Astrocyte of the cerebellum (primary cell): Measurements from ENCODE around the gene RNASEH1.
A peak's percentile ranks its signal among the peaks of the same experiment; 100 is the strongest.

Experiments used
- DNase-seq: peaks from one replicate; pipeline ENCODE4 v3.0.0-alpha.2; 2011; ENCODE audit warnings: low read depth
- H3K4me3 ChIP-seq: 2 replicates; pipeline ENCODE4 v1.5.1; 2011; ENCODE audit warnings: mild to moderate bottlenecking, low read depth, low read length, moderate library complexity
- CTCF ChIP-seq: IDR thresholded peaks from 2 replicates; pipeline ENCODE4 v1.5.1; 2012; ENCODE audit warnings: low read length, low read depth, moderate library complexity, mild to moderate bottlenecking; ENCODE audit errors: missing control alignments
- in situ Hi-C: cut with HindIII; loops from 2 replicates; pipeline ENCODE4 v1.10.0; 2017; ENCODE audit warnings: low sequenced_read_pairs

The RNASEH1 gene

GRCh38 chr2:3589086-3589485 lies 31.0 kb upstream of the RNASEH1 start:
- in situ Hi-C loops, result no loop called here
- TF ChIP-seq CTCF, result no peak

DNA sequence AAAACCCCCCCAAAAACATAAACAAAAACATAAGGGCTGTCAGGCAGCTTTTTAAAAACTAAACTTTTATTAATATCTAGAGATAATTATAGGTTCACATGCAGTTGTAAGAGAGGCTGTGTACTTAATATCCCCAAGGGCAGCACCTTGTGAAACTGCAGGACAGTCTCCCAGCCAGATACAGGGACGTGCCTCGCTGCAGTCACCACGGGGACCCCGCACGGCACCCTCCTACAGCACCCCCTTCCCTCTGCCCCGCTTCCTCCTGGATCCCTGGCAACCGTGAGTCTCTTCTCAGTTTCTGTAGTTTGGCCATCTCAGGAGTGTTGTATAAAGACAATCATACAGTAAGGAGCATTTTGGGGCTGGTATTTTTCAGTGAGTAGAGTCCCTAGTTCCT lies 30.0 kb upstream of the RNASEH1 start:
- in situ Hi-C loops, result no loop called here
- DNase-seq, result no peak
- no peak overlapping the region for H3K4me3 ChIP-seq
- no peak for TF ChIP-seq CTCF

More at GRCh38 chr2:3589086-3589485, 31.0 kb upstream of the RNASEH1 start:
- no peak for DNase-seq
- no peak overlapping the region for H3K4me3 ChIP-seq

- in situ Hi-C loops, result no loop called here
- TF ChIP-seq CTCF, result no peak
- no peak overlapping the region for H3K4me3 ChIP-seq
- no peak for DNase-seq
Measured at GRCh38 chr2:3587432-3587831, 29.3 kb upstream of the RNASEH1 start.

- in situ Hi-C loops, result no loop called here
Measured at GRCh38 chr2:3587021-3587420, 28.9 kb upstream of the RNASEH1 start.

GRCh38 chr2:3586220-3586619 lies 28.1 kb upstream of the RNASEH1 start:
- H3K4me3 ChIP-seq, result no peak overlapping the region
- in situ Hi-C loops, result no loop called here
- DNase-seq, result no peak
- no peak for TF ChIP-seq CTCF

More at GRCh38 chr2:3587021-3587420, 28.9 kb upstream of the RNASEH1 start:
- no peak for DNase-seq
- TF ChIP-seq CTCF, result no peak
- no peak overlapping the region for H3K4me3 ChIP-seq

DNA sequence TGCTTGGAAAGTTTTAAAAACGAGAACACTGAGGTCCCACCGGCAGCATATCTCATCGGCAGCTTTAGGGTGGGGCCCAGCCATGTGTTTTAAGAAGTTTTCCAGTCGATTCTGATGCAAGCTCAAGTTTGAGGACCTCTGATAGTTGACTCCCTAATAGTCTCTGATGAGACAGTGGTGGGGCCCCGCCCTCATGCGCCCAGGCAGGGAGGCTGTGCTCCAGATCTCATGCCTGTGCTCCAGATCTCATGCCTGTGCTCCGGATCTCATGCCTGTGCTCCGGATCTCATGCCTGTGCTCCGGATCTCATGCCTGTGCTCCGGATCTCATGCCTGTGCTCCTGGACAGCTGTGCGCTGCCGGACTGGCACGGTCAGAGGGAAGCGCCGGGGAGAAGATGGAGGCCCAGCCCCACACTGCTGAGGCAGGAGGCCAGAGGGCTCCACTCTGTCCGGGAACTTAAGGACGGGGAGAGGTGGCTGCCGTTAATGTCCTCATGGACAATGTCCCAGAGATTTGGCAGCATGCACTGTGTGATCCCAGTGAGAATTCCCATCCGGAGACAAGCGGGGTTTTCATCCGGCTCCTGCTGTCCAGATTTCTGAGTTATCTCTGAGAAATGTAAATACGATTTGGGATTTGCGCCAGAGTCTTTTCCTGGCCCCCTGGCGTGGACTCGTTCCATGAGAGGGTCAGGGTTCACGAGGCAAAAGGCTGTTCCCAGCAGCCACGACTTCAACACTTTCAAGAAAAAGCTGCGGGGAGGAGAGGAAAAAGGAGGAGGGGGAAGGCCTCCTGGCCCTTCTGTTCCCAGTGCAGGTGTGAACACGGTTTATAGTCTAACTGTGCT lies 27.4 kb upstream of the RNASEH1 start:
- TF ChIP-seq CTCF, result no peak
- in situ Hi-C loops, result no loop called here
- H3K4me3 ChIP-seq, result no peak overlapping the region
- DNase-seq, result peak; percentile 20
